Gastrocnemius medialis (tissue), 4 donors: ENCODE data around the gene GLCCI1.

ENCODE experiments used
- CTCF ChIP-seq, 5 experiments: fragments of 450-650 bp in 3 of 5; fragments of 200-600 bp in 2 of 5; sonication (generic) in 2 of 5; IDR thresholded peaks in 4 of 5; conservative IDR thresholded peaks in 1 of 5; 1 replicate in 4 of 5; 2 replicates in 1 of 5; pipeline ENCODE4 v1.5.1; 2016 to 2019; ENCODE audit warnings: antibody characterized with exemption in 5 of 5, mild to moderate bottlenecking in 3 of 5, moderate library complexity in 3 of 5
- POLR2A ChIP-seq, 2 donors: fragments of 450-650 bp; IDR thresholded peaks; one replicate each; pipeline ENCODE4 v1.6.1; 2017; ENCODE audit warnings: antibody characterized with exemption in 2 of 2, mild to moderate bottlenecking in 2 of 2, moderate library complexity in 2 of 2

- no peak for TF ChIP-seq CTCF (IDR thresholded peaks at IDR 0.05 in 4 of 5, conservative IDR thresholded peaks at IDR 0.05 in 1 of 5)
- no peak for TF ChIP-seq POLR2A (IDR thresholded peaks at IDR 0.05)
Measured at GRCh38 chr7:8109196-8110022, 140.8 kb downstream of the GLCCI1 start.
